Measurements from ENCODE around the gene IMPDH1.

DNA sequence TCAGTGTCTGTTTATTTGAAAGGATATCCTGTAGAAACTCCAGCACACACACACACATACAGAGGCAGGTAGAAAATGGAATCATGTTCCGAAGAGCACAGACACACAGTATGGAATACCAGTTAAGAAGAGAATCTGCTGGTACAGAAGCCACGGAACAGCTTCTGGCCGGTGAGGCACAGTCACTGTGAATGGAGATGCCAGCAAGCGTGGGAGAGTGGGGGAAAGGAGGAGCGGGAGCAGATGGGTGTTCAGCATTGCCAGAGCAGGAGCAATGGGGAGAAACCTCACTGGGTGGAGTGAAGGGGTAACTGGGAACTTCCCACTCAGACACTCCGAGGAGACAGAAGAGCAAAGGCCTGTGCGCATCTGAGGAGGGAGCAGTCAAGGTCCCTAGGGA, 9.5 kb upstream of the IMPDH1 start:
- TF ChIP-seq, protein P1, sequence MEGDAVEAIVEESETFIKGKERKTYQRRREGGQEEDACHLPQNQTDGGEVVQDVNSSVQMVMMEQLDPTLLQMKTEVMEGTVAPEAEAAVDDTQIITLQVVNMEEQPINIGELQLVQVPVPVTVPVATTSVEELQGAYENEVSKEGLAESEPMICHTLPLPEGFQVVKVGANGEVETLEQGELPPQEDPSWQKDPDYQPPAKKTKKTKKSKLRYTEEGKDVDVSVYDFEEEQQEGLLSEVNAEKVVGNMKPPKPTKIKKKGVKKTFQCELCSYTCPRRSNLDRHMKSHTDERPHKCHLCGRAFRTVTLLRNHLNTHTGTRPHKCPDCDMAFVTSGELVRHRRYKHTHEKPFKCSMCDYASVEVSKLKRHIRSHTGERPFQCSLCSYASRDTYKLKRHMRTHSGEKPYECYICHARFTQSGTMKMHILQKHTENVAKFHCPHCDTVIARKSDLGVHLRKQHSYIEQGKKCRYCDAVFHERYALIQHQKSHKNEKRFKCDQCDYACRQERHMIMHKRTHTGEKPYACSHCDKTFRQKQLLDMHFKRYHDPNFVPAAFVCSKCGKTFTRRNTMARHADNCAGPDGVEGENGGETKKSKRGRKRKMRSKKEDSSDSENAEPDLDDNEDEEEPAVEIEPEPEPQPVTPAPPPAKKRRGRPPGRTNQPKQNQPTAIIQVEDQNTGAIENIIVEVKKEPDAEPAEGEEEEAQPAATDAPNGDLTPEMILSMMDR (conservative IDR thresholded peaks at IDR 0.05), result no peak
- TF ChIP-seq EZH2 (IDR thresholded peaks at IDR 0.05; ENCODE audit: low read depth), result no peak

Data from PC-9 (cell line).